Limb (tissue), 2 donors: ENCODE data around the gene CAMTA1.
"Not testable (repeated sequence)": the region's sequence is repeated elsewhere in the genome, so short reads cannot be mapped to it uniquely, and the experiment has no call there.

ENCODE experiments used
- DNase-seq, 2 donors: peaks; one replicate each; pipeline ENCODE4 v3.0.0-alpha.2; 2016; ENCODE audit errors: extremely low spot score in 2 of 2

CAMTA1 gene

DNA sequence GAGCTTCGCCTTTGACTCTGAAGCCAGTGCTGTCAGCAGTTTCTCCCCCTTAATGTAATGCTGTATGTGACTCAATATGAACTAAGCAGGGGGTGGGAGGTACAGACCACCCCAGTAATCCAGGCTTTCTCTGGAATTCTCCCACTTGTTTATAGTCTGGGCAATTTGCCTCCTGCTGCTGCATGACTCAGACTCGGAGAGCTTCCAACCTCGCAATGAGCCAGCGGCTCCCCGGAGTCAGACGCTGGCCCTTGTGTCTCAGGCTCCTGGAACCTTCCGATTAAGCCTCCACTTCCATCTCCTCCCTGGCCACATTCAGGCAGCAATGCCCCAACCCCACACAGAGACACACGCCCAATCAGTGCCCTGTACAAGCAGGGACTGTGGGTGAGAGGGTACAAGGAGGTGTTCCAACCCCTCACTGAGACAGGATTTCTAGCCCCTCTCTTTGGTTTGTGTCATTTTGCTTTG, 514.1 kb downstream of the CAMTA1 start:
- DNase-seq: peak; percentile 80 to 83

DNA sequence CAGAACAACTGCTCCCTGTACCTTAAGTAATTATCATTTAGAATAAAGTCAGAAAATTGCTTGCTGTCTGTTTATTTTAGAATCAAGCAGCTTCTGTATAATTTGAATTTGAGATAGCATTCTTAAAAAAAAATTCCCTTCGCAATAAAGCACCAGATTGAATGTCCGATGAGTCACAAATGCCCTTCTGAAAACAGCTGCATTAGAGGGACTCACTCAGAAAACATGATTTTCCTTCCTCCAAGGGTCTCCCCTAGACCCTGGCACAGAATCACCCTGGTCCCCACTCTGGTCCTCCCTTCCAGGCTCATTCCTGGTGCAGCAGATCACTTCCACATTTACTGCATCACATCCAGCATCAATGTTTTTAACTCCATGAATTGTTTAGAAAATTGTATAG, 514.7 kb downstream of the CAMTA1 start:
- DNase-seq: no peak

DNA sequence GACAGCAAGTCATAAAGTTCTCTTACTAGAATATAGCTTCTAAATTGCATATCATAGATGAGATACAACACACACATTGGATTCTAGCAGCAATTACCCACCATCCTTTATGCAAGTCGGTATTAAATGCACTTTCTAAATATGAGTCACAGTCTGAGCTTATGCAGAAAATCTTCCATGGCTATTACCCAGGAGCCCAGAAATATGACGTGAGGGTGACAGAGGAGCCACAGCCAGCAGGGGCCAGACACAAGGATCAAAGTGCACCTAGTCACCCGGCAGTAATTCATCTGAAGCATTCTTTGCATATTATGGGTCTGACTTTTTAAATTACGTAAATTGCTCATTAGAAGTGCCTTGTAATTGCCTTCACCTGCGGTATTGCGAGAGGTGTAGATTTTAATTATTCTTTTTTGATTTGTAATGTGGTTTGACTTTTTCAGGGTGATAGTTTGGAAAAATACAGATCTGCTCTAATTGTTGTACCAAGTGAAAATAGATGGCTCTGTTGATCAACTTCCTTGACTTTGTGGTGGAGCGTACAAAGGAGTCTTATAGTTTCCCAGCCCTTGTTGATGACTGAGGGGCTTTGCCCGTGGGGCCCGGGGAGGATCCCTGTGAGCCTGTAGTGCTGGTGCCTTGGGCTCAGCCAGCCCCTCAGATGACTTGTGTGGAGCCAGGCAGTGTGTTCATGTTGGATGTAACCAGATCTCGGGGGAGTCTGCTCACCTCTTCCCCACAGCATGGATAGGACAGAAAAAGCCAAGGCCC, 515.8 kb downstream of the CAMTA1 start:
- DNase-seq: no peak

DNA sequence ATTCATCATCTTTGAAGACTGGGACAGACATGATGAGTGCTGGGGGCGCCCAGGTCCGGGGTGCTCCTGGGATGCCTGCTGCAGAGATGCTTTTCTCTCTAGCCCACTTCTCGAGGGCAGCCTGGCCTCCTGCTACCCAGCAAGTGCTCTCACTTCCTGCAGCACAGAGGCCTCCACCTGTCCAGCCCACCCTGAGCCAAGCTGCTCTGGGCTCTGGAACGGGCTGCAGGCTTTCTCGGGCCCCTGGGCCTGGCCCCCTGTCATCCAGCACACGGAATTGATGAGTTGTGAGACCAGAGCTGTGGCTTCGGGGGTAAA, 516.4 kb downstream of the CAMTA1 start:
- DNase-seq: no peak

DNA sequence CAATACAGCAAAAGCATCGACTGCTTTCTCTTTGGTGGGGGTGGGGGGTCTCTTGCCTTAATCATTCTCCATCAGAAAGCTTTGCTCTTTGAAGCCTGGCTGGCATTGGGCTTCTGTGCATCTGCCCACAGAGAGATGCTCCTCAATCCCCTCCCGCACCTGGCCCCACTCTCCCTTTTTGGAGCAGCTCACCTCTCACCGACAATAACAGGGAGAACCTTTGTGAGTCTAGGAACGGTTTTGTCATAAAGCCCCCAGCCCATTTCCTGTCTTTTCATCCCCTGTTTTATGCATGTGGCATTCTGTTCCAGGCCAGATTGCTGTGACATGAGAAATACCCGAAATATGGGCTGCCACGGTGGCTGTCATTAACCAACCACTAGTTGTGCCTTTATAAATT, 516.9 kb downstream of the CAMTA1 start:
- no peak for DNase-seq

DNA sequence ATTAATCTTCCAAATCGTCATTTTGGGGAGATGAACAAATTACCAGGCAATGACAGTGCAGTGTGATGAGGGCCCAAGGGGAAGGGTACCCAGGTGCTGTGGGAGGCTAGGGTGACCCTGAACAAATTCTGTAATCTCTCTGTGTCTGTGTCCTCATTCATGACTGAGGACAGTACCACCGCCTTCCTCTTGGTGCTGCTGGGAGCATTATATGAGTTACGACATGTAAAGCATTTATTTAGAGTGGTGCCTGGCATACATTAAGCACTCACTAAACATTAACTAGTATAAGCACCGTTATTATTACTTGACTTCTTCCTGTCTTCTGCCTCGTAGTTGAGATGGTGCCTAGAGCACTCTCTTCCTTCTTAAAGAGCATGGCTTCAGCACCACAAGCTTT, 517.6 kb downstream of the CAMTA1 start:
- DNase-seq: no peak

DNA sequence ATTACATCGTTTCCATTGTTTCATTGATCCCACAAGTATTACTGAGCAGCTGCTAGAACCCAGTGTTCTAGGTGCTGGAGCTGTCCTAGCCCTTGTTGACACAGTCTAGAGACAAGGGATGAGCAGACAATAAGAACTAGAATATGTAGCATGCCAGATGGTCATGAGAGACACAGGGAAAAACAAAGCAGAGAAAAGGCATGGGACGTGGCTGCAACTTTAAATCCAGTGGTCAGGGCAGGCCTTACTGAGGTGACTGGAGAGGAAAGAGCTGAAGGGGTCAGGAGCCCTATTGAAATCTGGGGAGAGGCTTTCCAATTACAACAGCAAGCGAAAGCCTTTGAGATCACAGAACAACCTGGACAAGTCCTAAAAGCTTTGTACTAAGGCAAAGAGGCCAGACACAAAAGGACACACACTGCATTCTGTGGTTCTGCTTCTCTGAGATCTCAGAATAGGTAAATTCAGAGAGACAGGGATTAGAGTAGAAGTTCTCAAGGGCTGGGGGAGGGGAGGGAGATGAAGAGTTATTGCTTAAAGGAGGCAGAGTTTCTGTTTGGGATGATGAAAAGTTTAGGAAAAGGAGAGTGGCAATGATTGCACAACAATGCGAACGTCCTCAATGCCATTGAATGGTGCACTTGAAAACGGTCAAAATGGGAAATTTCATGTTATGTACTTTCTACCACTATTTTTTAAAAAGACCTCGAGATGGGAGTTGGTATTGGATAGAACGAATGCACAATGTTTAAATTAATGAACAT, 518.5 kb downstream of the CAMTA1 start:
- DNase-seq: no peak

DNA sequence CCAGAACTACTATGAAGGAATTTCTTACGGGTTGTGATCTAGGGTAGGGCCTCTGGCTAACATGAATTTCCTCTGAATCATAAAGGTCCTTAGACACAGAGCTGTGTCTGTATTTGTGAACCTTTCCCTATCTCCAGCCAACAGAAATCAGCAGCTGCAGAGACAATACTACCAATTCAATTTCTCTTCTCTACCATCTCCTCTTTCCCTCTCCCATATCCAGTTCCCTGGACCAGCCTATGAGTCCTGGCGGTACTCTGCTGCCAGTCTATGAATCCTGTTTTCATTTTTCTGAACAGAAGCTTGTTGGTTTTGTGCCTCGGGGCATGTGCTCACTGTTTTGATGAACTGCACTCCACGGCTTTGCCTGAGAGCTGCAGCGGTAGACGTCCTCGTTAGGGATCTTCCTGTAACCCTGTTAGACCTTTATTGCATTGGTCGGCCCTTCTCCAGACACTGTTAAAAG, 527.9 kb downstream of the CAMTA1 start:
- DNase-seq: no peak

DNA sequence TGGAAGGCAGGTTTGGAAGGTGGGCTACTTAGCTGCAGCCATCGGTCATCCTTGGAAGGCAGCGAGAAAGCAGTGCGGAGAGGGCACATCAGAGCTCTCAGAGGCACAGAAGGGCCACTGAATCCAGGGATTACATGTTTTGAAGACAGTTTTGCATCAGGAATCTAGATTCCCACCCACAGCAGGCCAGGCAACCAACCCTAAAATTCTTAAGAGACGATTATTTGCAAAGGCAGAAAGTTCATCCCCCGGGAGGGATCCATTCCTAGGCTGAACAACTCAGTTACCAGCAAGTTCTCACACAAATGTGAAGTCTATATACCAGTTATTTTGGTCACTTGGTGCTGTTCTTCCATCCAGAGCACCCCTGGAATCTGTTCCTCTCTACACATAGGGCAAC, 528.6 kb downstream of the CAMTA1 start:
- no peak for DNase-seq

DNA sequence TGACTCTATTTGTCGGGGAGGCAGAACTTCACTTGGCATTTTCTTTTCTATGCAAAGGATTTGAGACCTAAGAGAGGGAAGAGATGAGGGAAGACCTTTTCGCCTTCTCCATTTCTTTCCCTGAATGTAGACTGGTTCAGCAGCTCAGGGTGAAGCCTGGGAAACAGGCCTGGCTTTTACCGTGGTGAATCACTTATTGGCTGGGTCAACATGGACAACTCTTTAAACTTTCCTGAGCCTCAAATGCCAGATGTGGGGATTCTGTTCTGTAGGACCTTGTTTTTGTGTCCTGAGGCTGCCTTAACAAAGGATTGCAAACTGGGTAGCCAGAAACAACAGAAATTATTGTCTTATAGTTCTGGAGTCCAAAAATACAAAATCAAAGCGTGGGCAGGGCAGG, 530.1 kb downstream of the CAMTA1 start:
- no peak for DNase-seq

DNA sequence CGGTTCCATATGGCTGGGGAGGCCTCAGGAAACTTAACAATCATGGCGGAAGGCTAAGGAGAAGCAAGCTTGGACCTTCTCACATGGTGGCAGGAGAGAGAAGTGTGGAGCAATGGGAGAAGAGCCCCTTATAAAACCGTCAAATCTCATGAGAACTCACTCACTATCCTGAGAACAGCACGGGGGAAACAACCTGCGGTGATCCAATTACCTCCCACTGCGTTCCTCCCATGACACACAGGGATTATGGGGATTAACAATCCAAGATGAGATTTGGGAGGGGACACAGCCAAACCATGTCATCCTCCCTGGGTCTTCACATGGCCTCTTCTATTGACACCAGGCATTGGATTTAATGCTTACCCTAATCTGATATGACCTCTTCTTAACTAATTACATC, 530.7 kb downstream of the CAMTA1 start:
- no peak for DNase-seq

DNA sequence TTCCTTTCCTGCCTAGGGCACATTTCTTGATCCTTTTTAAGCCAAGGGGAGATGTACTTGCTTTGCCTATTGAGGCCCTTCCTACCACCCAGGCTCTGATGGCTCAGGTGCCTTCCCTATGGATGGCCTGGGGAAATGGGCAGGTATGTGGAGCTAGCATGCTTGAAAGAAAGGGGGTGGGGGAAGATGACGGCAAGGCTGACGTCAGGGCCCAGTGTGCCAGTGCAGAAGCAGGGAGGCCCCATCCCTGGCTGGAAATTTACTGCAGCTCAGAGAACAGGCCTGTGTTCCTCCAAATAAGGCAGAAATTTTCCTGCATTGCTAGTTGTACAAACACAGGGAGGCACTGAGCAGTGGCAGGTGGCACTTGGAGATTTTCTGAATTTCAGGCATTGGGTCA, 532.6 kb downstream of the CAMTA1 start:
- no peak for DNase-seq

DNA sequence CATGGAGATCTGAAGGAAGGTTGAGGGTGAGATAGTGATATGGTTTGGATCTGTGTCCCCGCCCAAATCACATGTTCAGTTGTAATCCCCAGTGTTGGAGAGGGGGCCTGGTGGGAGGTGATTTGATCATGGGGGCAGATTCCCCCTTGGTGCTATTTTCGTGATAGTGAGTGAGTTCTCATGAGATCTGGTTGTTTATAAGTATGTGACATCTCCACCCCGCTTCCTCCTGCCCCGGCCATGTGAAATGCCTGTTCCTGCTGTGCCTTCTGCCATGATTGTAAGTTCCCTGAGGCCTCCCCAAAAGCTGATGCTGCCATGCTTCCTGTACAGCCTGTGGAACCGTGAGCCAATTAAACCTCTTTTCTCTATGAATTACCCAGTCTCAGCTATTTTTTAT, 533.9 kb downstream of the CAMTA1 start:
- DNase-seq: no peak

DNA sequence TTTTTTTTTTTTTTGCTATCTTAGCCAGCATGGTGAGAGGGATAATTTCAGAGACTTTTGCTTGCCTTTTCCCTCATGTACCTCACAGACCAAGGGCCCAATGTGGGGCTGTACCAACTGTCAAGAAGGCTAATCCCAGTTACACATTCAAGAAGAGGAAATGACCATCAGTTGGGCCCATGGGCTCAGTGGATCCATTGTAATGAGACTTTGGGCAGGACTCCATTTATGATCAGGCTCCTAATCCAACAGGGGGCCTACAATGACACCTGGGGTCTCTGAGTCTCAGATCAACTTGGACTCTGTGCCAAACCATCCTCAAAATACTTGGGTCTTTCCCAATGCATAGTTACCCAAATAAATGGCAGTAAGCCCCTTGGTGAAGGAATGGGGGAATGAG, 535.4 kb downstream of the CAMTA1 start:
- no peak for DNase-seq

DNA sequence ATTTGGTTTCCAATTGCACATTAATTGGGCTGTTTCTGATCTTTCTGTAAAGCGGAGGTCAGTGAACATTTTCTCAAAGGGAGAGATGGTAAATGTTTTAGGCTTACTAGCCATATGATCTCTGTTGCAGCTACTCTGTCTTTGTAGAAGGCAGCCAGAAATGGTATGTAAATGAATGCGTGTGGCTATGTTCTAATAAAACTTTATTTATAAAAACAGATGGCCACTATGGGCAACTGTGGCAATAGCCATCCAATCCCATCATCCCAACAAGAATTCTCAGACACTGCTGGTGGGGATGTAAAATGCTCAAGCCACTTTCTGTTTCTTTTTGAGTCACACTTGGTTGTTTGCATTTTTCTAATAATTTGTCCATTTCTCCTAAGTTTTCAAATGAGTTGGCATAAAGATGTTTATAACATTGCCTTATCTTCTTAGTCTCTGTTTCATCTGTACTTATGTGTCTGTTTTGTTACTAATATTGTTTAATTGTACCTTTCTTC, 537.1 kb downstream of the CAMTA1 start:
- no peak for DNase-seq

DNA sequence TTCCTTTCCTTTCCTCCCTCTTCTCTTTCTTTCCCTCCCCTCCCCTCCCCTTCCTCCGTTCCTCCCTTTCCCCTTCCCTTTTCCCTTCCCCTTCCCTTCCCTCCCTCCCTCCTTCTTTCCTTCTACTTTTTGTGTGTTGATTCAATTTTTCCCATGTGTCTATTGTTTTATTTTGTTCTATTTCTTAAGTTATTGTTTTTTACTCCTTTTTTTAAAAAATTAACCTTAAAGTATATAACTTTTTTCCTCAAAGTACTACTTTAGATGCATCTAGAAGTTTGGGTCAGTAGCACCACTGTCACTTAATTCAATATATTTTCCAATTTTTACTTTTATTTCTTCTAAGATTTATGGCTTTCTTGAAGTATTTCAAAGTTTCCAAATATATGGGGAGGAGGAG, 537.7 kb downstream of the CAMTA1 start:
- no peak for DNase-seq

DNA sequence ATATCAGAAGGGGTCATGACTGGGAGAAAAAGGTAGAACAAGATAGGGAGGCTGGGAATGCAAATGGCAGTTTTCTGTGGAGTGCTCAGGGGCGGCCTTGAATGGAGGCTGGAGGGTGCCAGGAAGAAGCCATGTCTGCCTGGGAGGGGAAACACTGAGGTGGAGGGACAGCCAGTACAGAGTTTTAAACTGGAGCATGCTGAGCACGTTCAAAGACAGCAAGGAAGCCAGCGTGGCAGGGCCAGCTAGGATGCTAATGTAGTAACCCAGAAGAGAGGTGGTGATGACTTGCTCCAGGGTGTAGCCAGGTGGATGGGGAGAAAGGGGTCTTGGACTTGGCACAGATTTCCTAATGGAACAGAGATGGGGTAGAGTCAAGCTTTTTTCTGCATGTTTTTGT, 540.0 kb downstream of the CAMTA1 start:
- DNase-seq: no peak

DNA sequence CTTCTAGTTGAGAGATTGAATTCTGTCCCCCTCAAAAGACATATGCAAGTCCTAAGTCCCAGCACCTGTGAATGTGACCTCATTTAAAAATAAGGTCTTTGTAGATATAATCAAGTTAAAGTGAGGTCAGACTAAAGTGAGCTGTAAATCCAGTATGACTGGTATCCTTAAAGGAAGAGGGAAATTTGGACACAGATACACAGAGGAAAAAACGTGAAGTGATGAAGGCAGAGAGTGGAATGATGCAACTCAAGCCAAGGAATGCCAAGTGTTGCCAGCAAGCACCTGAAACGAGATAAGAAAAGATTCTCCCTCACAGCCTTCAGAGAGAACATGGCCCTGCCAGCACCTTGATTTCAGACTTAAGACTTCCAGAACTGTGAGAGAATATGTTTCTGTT, 541.1 kb downstream of the CAMTA1 start:
- no peak for DNase-seq

DNA sequence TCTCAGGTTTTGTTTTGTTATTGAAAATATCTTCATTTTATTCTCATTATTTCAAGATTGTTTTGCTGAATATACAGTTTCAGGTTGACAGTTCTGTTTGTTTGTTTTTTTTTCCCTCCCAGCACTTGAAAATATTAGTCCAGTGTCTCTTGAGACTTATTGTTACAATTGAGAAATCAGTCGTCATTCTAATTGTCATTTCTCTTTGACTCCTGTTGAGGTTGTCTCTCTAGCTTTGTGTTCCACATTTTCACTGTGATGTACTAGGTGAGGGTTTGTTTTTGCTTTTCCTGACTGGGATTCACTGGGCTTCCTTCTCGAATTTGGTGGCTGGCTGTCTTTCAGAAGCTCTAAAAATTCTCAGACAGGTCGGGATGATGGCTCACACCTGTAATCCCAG, 542.6 kb downstream of the CAMTA1 start:
- DNase-seq: no peak

DNA sequence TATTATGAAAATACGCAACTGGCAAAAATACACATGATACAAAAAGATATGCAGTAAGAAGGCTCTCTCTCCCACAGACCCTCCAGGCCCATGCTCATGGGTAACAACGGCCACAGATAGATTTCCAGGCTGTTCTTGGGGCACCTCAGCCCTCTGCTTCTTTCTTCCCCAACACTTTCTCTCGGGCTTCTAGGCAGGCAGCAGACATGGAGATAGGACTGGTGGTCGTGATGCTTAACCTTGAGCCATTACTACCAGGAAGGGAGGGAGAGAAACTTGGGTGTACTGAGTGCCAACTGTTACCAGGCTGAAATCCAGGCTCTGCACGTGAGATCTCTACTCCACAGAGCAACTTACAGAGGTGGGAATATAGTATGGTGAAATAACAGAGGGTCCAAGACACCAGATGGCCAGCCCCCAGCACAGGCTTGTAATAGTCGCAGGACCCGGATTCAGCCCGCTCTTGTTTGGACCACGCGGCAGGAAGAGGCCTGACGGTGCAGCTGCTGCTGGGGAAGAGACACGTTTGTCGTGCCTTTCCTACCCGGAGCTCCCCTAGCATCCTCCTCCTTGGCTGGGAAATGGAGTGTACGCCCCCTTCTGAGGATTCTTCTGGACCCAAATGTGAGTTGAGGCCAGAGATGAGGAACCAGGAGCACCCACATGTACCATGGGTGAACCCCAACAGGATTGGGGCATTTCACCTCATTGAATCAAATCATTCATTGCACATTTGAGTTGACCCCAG, 544.8 kb downstream of the CAMTA1 start:
- DNase-seq: no peak

DNA sequence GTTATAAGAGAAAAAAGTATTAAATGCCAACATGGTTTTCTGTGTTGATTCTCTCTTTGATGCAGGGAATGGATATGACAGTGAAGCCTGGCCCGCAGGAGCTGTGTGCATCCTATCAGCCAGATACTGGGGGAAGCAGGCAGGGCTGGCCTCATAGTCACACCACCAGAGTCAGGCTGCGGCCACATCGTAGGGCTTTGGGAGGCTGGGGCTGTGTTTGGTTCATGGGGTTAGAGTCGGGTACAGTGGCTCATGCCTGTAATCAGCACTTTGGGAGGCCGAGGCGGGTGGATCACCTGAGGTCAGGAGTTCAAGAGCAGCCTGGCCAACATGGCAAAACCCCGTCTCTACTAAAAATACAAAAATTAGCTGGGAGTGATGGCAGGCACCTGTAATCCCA, 545.5 kb downstream of the CAMTA1 start:
- not testable (repeated sequence) for DNase-seq

DNA sequence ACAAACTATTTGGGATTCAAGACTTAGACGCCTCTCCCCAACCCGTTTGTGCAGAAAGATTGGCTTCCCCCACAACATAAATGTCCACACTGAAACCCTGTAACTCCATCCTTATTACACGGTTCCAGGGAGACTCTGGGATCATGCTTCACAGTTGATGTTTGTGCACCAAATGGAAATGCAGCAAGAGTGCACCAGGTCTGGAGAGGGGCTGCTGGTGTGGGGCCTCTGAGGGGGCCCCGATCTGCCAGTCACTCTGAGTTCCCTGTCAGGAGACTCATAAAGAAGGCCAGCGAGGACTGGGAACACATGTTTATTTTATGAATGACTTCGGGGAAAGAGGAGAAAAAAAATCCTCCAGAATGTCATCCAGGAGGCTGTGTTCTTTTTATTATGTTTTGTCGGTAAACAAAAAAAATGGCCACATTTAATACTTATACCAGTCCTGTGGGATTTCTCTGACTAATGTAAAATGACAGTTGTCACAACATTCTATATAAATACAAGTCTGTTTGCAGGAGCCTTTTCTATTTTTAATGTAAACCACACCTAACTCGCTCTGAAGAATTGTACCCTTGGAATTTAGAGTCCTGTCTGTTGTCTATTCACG, 546.8 kb downstream of the CAMTA1 start:
- peak in 1 of 2 donors; percentile 25 for DNase-seq
